ENCODE data around the gene RNF207.

Gene RNF207

DNA sequence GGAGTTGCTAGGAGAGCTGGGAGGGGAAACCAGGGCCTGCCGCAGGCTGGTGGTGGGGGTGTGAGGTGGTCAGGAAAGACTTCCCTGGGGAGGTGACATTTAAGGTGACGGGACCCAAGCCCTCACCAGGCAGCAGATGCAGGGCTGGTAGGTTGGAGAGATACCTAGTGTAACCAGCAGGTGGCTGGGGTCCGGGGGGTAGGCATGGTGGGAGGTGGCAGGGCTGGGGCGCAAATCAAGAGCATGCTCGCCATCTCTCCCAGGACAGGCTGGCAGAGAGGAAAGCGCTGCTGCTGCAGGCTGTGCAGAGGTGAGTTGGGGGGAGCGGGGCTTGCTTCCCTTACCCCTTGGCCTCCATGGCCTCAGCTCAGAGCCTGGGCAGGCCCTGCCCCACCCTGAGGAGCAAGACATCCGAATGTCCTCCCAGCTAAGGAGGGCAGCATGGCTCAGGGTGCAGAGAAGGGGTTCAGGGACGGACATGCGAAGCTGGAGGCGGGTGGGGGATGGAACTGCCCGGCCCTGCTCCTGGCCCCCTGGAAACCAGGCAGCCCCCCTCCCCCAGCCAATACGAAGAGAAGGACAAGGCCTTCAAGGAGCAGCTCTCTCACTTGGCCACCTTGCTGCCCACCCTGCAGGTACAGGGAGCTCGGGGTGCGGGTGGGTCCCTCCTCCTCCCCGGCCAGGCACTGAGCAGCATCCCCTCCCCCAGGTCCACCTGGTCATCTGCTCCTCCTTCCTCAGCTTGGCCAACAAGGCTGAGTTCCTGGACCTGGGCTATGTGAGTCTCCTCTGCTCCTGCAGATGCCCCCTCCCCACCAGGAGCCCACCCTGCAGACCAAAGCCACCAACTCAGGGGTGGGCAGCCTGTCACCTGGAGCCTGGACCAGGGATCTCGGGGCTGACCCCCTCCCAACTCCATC is 4.0 kb downstream of the RNF207 start:
- H3K9me3 ChIP-seq (ENCODE audit: control extremely low read depth in 1 of 5, control insufficient read depth in 4 of 5, insufficient read depth in 2 of 5, low read depth in 1 of 5, low read length in 4 of 5) = peaks cover 0 to 3% (median 0%) of the 10 kb centered on the region in 5 experiments
- peak in 2 of 3 donors; percentile 53 to 57 for DNase-seq
- WGBS (ENCODE audit: insufficient coverage) = 89% methylated on average over 13 of the region's 17 CpGs

DNA sequence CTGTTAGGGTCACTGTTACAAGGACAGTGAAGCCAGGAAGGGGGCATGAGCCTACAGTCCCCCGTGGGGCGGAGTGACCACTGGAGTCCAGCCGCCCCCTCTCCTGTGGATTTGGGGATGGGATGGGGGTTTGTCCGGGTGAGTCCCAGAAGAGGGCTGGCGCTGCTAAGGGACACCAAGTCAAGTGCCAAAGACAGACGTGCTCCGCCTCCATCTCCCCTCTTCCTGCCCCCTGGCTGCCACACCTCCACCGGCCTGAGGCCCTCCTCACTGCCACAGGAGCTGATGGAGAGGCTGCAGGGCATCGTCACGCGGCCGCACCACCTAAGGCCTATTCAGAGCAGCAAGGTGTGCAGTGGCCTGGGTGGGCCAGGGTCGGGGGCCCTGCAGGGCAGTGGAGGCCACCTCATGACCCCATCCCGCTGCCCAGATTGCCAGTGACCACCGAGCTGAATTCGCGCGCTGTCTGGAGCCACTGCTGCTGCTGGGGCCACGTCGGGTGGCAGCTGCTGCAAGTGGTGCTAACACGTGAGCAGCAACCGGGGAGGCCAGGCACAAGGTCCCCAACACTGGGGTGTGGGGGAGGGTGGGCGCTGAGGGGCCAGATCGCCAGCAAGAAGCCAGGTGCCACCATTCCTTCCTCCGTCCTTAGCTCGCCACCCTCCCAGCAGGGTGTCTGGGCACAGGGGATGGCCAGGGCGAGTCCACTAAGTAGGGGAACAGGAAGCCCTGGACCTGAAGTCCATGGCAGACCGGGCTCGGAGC is 4.9 kb downstream of the RNF207 start:
- Histone ChIP-seq H3K27ac (ENCODE audit: insufficient read depth in 1 of 2, low read depth in 1 of 2, low read length in 2 of 2, poor library complexity in 1 of 2, severe bottlenecking in 2 of 2) (no peak overlapping the region), H3K36me3 (ENCODE audit: control insufficient read depth in 4 of 4, insufficient read depth in 4 of 4, low read length in 3 of 4) (no peaks in the 10 kb centered on the region), H3K9me3 (ENCODE audit: control extremely low read depth in 1 of 5, control insufficient read depth in 4 of 5, insufficient read depth in 2 of 5, low read depth in 1 of 5, low read length in 4 of 5) (peaks cover 0 to 3% (median 0%) of the 10 kb centered on the region in 5 experiments), H3K4me1 (ENCODE audit: control extremely low read depth in 1 of 4, control insufficient read depth in 4 of 4, insufficient read depth in 4 of 4, low read length in 3 of 4) (peaks cover 0 to 35% (median 32%) of the 10 kb centered on the region in 4 experiments), H3K27me3 (replicated peaks in 2 of 5; ENCODE audit: control insufficient read depth in 4 of 5, insufficient read depth in 5 of 5, low read length in 4 of 5) (peaks cover 4 to 45% (median 17%) of the 10 kb centered on the region in 5 experiments), H3K4me3 (ENCODE audit: control insufficient read depth in 1 of 7, extremely low read depth in 1 of 7, insufficient read depth in 4 of 7, low read depth in 2 of 7, low read length in 6 of 7) (no peak overlapping the region)
- ChIA-PET POLR2A (interaction anchor here (0.6 kb wide), 1 partner anchor 51 kb away, joined by 3 read pairs; no protein-coding TSS in a partner anchor), CTCF (interaction anchor here (1.1 to 1.3 kb wide), 3 partner anchors 16 to 36 kb away, joined by 3 to 4 read pairs (median 3); no protein-coding TSS in a partner anchor)
- no peak for DNase-seq
- 96% methylated on average over 25 of the region's 29 CpGs for WGBS (ENCODE audit: insufficient coverage)

More for the DNA sequence above, 4.0 kb downstream of the RNF207 start:
- ChIA-PET POLR2A (interaction anchor here (0.6 kb wide), 1 partner anchor 50 kb away, joined by 3 read pairs; no protein-coding TSS in a partner anchor), CTCF (interaction anchor here (1.0 to 1.3 kb wide), 4 partner anchors 12 to 37 kb away, joined by 3 to 4 read pairs (median 3); no protein-coding TSS in a partner anchor)
- Histone ChIP-seq H3K36me3 (ENCODE audit: control insufficient read depth in 4 of 4, insufficient read depth in 4 of 4, low read length in 3 of 4) (no peaks in the 10 kb centered on the region), H3K27me3 (replicated peaks in 2 of 5; ENCODE audit: control insufficient read depth in 4 of 5, insufficient read depth in 5 of 5, low read length in 4 of 5) (peaks cover 4 to 53% (median 18%) of the 10 kb centered on the region in 5 experiments), H3K4me3 (ENCODE audit: control insufficient read depth in 1 of 7, extremely low read depth in 1 of 7, insufficient read depth in 4 of 7, low read depth in 2 of 7, low read length in 6 of 7) (peak overlapping the region in 4 of 7 experiments; percentile 10 to 66 (median 56)), H3K27ac (ENCODE audit: insufficient read depth in 1 of 2, low read depth in 1 of 2, low read length in 2 of 2, poor library complexity in 1 of 2, severe bottlenecking in 2 of 2) (no peak overlapping the region), H3K4me1 (ENCODE audit: control extremely low read depth in 1 of 4, control insufficient read depth in 4 of 4, insufficient read depth in 4 of 4, low read length in 3 of 4) (peaks cover 0 to 43% (median 39%) of the 10 kb centered on the region in 4 experiments)

DNA sequence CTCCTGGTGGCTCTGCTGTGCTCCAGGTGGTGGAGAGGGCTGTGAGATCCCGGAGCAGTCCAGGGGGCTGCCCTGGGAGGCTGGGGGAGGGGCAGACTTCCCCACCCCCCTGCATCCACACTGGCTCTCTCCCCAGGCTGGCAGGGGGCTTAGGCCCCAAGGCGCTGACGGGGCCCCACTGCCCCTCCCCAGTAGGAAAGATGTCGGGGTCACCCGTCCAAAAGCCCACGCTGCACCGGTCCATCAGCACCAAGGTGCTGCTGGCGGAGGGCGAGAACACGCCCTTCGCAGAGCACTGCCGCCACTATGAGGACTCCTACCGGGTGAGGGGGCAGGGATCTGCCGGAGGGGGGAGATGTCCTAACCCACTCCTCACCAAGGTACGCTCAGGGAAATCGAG is 5.8 kb downstream of the RNF207 start:
- peaks cover 0 to 28% (median 24%) of the 10 kb centered on the region in 4 experiments for H3K4me1 ChIP-seq (ENCODE audit: control extremely low read depth in 1 of 4, control insufficient read depth in 4 of 4, insufficient read depth in 4 of 4, low read length in 3 of 4)
- H3K9me3 ChIP-seq (ENCODE audit: control extremely low read depth in 1 of 5, control insufficient read depth in 4 of 5, insufficient read depth in 2 of 5, low read depth in 1 of 5, low read length in 4 of 5) = peaks cover 0 to 3% (median 0%) of the 10 kb centered on the region in 5 experiments
- no peak for DNase-seq
- no peak overlapping the region for H3K4me3 ChIP-seq (ENCODE audit: control insufficient read depth in 1 of 7, extremely low read depth in 1 of 7, insufficient read depth in 4 of 7, low read depth in 2 of 7, low read length in 6 of 7)
- POLR2A ChIA-PET = no interaction called here
- peaks cover 3 to 35% (median 13%) of the 10 kb centered on the region in 5 experiments for H3K27me3 ChIP-seq (replicated peaks in 2 of 5; ENCODE audit: control insufficient read depth in 4 of 5, insufficient read depth in 5 of 5, low read length in 4 of 5)
- 89% methylated on average over 13 of the region's 16 CpGs for WGBS (ENCODE audit: insufficient coverage)
- no peak overlapping the region for H3K27ac ChIP-seq (ENCODE audit: insufficient read depth in 1 of 2, low read depth in 1 of 2, low read length in 2 of 2, poor library complexity in 1 of 2, severe bottlenecking in 2 of 2)
- no peaks in the 10 kb centered on the region for H3K36me3 ChIP-seq (ENCODE audit: control insufficient read depth in 4 of 4, insufficient read depth in 4 of 4, low read length in 3 of 4)
- CTCF ChIA-PET = interaction anchor here (1.0 kb wide), 1 partner anchor 12 kb away, joined by 4 read pairs; the partner anchor contains the start of gene RPL22

DNA sequence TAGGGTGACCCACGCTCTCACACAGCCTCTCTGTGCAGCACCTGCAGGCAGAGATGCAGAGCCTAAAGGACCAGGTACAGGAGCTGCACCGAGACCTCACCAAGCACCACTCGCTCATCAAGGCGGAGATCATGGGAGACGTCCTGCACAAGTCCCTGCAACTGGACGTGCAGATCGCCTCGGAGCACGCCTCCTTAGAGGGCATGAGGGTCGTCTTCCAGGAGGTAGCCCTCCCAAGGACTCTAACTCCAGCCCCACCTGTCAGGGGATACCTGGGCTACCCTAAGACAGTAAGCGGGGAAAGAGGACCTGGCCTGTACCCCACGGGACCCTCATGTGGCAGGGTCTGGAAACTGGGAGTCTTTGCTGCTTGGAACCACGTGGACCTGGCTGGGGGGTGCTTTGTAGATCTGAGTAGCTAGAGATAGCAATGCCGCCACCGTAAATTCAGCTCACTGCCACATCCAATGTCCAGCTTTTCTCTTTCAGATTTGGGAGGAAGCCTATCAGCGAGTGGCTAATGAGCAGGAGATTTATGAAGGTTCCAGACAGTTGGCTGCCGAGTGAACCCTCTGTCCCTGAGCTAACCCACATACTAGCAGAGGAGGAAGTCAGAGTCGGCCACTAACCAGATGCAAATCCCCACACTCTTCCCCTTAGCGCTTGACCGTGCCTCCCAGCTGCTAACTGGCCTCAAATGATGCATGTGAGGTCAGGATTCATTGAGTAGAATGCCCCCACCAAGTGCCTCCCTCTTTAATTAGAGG is 6.5 kb downstream of the RNF207 start:
- Histone ChIP-seq H3K27ac (ENCODE audit: insufficient read depth in 1 of 2, low read depth in 1 of 2, low read length in 2 of 2, poor library complexity in 1 of 2, severe bottlenecking in 2 of 2) (no peak overlapping the region), H3K4me1 (ENCODE audit: control extremely low read depth in 1 of 4, control insufficient read depth in 4 of 4, insufficient read depth in 4 of 4, low read length in 3 of 4) (peaks cover 0 to 28% (median 24%) of the 10 kb centered on the region in 4 experiments), H3K4me3 (ENCODE audit: control insufficient read depth in 1 of 7, extremely low read depth in 1 of 7, insufficient read depth in 4 of 7, low read depth in 2 of 7, low read length in 6 of 7) (no peak overlapping the region), H3K27me3 (replicated peaks in 2 of 5; ENCODE audit: control insufficient read depth in 4 of 5, insufficient read depth in 5 of 5, low read length in 4 of 5) (peaks cover 0 to 29% (median 11%) of the 10 kb centered on the region in 5 experiments), H3K9me3 (ENCODE audit: control extremely low read depth in 1 of 5, control insufficient read depth in 4 of 5, insufficient read depth in 2 of 5, low read depth in 1 of 5, low read length in 4 of 5) (peaks cover 0 to 3% (median 0%) of the 10 kb centered on the region in 5 experiments), H3K36me3 (ENCODE audit: control insufficient read depth in 4 of 4, insufficient read depth in 4 of 4, low read length in 3 of 4) (no peaks in the 10 kb centered on the region)
- POLR2A ChIA-PET = no interaction called here
- DNase-seq = peak in 2 of 3 donors; percentile 44 to 48
- WGBS (ENCODE audit: insufficient coverage) = 55% methylated on average over 17 of the region's 20 CpGs
- CTCF ChIA-PET = interaction anchor here (0.6 to 1.6 kb wide), 3 partner anchors 8 to 19 kb away, joined by 3 to 4 read pairs (median 3); partner anchors contain the start of gene RPL22

DNA sequence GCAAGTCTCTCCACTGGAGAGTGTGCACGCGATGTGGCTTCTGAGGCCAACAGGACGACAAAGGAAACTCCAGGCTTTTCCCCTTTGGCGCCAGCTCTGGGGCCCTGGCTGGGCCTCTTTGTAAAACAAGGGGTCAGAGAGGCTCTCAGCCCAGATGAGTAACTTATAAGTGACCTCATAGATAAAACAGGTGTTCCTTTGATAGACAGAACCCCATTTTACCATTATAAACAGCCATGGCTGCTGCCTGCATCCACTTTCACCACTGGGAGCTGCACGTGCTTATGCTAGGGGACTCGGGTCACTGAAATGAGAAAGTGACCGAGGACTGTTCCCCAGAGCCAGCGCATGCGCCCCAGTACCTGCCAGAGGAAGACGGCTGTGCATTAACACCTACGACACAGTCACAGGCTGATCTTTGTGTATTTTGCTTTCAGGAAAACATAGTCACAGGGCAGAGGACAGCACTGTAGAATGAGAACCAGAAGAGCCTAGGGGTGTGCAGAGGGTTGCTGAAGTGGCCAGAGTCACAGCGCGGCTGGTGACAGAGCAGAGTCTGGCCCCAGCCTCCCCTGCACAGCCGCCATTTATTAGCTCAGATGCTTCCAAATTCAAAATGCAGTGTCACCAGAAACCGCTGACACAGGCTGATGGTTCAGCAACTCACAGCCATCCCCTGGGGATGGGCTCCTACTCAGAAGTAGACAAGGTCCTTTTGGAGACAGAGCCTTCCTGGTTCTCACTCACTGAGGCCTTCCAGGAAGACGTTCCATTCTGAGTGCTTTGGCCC is 12.7 kb downstream of the RNF207 start:
- peaks cover 0 to 4% (median 0%) of the 10 kb centered on the region in 5 experiments for H3K27me3 ChIP-seq (replicated peaks in 2 of 5; ENCODE audit: control insufficient read depth in 4 of 5, insufficient read depth in 5 of 5, low read length in 4 of 5)
- H3K36me3 ChIP-seq (ENCODE audit: control insufficient read depth in 4 of 4, insufficient read depth in 4 of 4, low read length in 3 of 4) = peaks cover 2 to 21% (median 11%) of the 10 kb centered on the region in 4 experiments
- CTCF ChIA-PET = interaction anchor here (0.9 to 1.7 kb wide), 2 partner anchors 12 to 186 kb away, joined by 3 to 4 read pairs; partner anchors contain the start of gene RNF207
- H3K27ac ChIP-seq (ENCODE audit: insufficient read depth in 1 of 2, low read depth in 1 of 2, low read length in 2 of 2, poor library complexity in 1 of 2, severe bottlenecking in 2 of 2) = no peak overlapping the region
- WGBS (ENCODE audit: insufficient coverage) = 96% methylated on average over 15 of the region's 16 CpGs
- H3K4me3 ChIP-seq (ENCODE audit: control insufficient read depth in 1 of 7, extremely low read depth in 1 of 7, insufficient read depth in 4 of 7, low read depth in 2 of 7, low read length in 6 of 7) = no peak overlapping the region
- no peak for DNase-seq
- POLR2A ChIA-PET = interaction anchor here (0.6 kb wide), 1 partner anchor 80 kb away, joined by 4 read pairs; no protein-coding TSS in a partner anchor
- H3K4me1 ChIP-seq (ENCODE audit: control extremely low read depth in 1 of 4, control insufficient read depth in 4 of 4, insufficient read depth in 4 of 4, low read length in 3 of 4) = no peaks in the 10 kb centered on the region
- H3K9me3 ChIP-seq (ENCODE audit: control extremely low read depth in 1 of 5, control insufficient read depth in 4 of 5, insufficient read depth in 2 of 5, low read depth in 1 of 5, low read length in 4 of 5) = peaks cover 0 to 2% (median 0%) of the 10 kb centered on the region in 5 experiments

All from common myeloid progenitor, CD34-positive (primary cell).